GM20431 (cell line): ENCODE measurements around the gene CMSS1.

Experiments used
- in situ Hi-C: fragments of 300-500 bp; cut with MseI, MboI; formaldehyde crosslinking; loops from one replicate; pipeline ENCODE4 v1.15.0; 2020; ENCODE audit warnings: low sequenced_read_pairs; ENCODE audit not compliant: unreplicated experiment

Gene CMSS1

GRCh38 chr3:99810403-99810802 lies 7.3 kb upstream of the CMSS1 start:
- in situ Hi-C loops, result no loop called here

- in situ Hi-C loops, result no loop called here
Measured at GRCh38 chr3:99817047-99817436, 620 bp upstream of the CMSS1 start.

- in situ Hi-C loops, result no loop called here
Measured at GRCh38 chr3:99818818-99819217, 1.2 kb downstream of the CMSS1 start.

GRCh38 chr3:99823723-99824711 lies 6.4 kb downstream of the CMSS1 start:
- in situ Hi-C loops, result no loop called here

GRCh38 chr3:99825004-99825640 lies 7.5 kb downstream of the CMSS1 start:
- in situ Hi-C loops, result loop anchor here (25.0 kb wide), 1 partner anchor 237 kb away; no protein-coding TSS in a partner anchor

GRCh38 chr3:99829844-99830243 lies 12.2 kb downstream of the CMSS1 start:
- in situ Hi-C loops, result loop anchor here (25.0 kb wide), 1 partner anchor 232 kb away; no protein-coding TSS in a partner anchor

- in situ Hi-C loops, result loop anchor here (25.0 kb wide), 1 partner anchor 229 kb away; no protein-coding TSS in a partner anchor
Measured at GRCh38 chr3:99833617-99834205, 16.0 kb downstream of the CMSS1 start.

GRCh38 chr3:99834211-99834957 lies 16.7 kb downstream of the CMSS1 start:
- in situ Hi-C loops, result loop anchor here (25.0 kb wide), 1 partner anchor 228 kb away; no protein-coding TSS in a partner anchor

GRCh38 chr3:99836681-99837080 lies 19.0 kb downstream of the CMSS1 start:
- in situ Hi-C loops, result loop anchor here (25.0 kb wide), 1 partner anchor 226 kb away; no protein-coding TSS in a partner anchor

GRCh38 chr3:99837715-99838114 lies 20.1 kb downstream of the CMSS1 start:
- in situ Hi-C loops, result loop anchor here (25.0 kb wide), 1 partner anchor 225 kb away; no protein-coding TSS in a partner anchor

GRCh38 chr3:99838755-99839154 lies 21.1 kb downstream of the CMSS1 start:
- in situ Hi-C loops, result loop anchor here (25.0 kb wide), 1 partner anchor 224 kb away; no protein-coding TSS in a partner anchor

GRCh38 chr3:99839613-99840012 lies 22.0 kb downstream of the CMSS1 start:
- in situ Hi-C loops, result loop anchor here (10.0 to 25.0 kb wide), 2 partner anchors 223 to 415 kb away; no protein-coding TSS in a partner anchor

- in situ Hi-C loops, result loop anchor here (10.0 to 25.0 kb wide), 2 partner anchors 220 to 413 kb away; no protein-coding TSS in a partner anchor
Measured at GRCh38 chr3:99841949-99842348, 24.3 kb downstream of the CMSS1 start.

GRCh38 chr3:99842826-99843589 lies 25.3 kb downstream of the CMSS1 start:
- in situ Hi-C loops, result loop anchor here (10.0 to 25.0 kb wide), 2 partner anchors 219 to 412 kb away; no protein-coding TSS in a partner anchor

GRCh38 chr3:99843590-99844258 lies 26.1 kb downstream of the CMSS1 start:
- in situ Hi-C loops, result loop anchor here (10.0 to 25.0 kb wide), 2 partner anchors 219 to 411 kb away; no protein-coding TSS in a partner anchor

GRCh38 chr3:99845331-99845730 lies 27.7 kb downstream of the CMSS1 start:
- in situ Hi-C loops, result loop anchor here (10.0 to 25.0 kb wide), 2 partner anchors 217 to 409 kb away; no protein-coding TSS in a partner anchor

GRCh38 chr3:99845999-99846398 lies 28.3 kb downstream of the CMSS1 start:
- in situ Hi-C loops, result loop anchor here (10.0 to 25.0 kb wide), 2 partner anchors 216 to 409 kb away; no protein-coding TSS in a partner anchor
